Suppressor macrophage (primary cell): ENCODE measurements around the gene DNAJA3.
A peak's percentile ranks its signal among the peaks of the same experiment; 100 is the strongest.

ENCODE experiments used
- DNase-seq, 4 experiments: peaks; one replicate each; pipeline ENCODE4 v3.0.0-alpha.2; 2020 to 2022

DNAJA3 gene

GRCh38 chr16:4475880-4476788 lies 50.5 kb downstream of the DNAJA3 start, which contains the start of gene HMOX2:
TSS of gene HMOX2 (plus strand) at chr16:4476398. CDS start at chr16:4505525, 29,127 bp downstream.
- DNase-seq: peak; percentile 95 to 98 (median 98)

- DNase-seq: peak; percentile 33 to 66 (median 57)
These were observed 52.3 kb downstream of the DNAJA3 start for GRCh38 chr16:4477966-4478365.

DNA sequence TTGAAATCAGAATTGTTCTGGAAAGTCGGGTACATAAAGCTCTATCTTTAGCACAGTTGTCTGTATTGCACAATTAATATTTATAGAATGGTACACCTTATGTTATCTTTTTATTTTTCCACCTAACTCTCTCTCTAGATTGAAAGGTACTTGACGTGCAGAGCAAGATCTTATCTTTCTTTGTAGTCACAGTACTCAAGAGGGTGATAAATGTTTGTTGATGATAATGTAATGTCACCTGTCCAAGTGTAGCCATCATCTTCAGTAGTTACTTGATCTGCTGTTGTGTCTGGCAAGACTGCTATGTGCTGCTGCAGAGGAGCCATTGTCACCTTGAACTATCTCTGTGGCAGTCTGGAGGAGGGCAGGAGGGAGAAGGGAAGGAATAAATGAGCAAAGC lies 55.9 kb downstream of the DNAJA3 start:
- DNase-seq: no peak

DNA sequence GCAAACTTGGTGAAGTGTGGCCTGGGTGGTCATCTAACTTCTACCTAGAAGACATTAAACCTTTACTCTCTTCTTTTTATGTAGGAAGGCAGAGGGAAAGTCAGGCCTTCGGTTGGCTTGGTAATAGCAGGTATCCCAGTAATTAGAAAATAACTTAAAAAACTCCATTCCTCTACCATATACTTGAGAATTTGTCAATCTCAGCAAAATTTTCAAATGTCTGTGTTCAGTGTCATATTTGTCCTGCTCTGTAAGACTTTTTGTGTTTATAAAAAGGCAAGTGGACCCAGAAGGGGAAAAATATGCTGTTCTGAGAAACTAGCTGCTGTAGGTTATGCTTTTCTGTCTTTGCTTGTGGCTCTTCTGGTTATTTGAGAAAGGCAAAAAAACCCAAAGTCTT lies 56.3 kb downstream of the DNAJA3 start:
- no peak for DNase-seq

DNA sequence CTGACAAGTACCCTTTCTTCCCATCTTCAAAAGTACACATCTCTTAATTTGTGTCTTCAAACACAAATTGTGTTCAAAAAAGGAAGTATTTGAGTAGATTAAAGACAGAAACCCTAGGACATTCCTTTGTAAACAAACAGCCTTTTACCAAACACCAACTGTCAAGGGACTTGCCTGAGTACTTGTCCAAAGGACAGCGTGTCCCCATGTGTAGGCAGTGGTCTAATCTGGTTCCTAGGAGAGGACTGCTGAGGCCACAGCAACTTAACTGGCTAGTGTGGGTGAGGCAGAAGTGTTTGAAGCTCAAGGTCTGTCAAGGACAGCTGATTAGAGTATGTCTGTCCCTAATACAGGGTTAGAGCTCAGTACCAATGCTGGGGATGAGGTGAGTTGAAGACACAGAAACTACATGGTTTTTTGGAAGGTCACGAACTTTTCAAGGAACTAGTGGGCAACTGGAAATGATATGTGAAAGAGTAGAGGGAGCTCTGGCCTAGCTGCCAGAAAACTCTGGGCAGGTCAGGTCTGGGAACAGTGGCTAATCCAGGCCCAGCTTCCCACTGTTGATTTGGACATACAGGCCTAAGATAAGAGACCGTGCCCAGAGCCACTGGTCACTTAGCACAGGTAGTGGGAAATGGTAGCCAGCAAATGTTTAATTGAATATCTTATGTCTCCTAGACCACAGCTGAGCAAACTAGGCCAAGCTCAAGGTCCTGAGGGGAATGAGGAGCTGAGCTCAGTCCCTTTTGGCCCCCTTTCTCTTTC lies 60.6 kb downstream of the DNAJA3 start:
- DNase-seq: no peak

- DNase-seq: no peak
These were observed 62.4 kb downstream of the DNAJA3 start for GRCh38 chr16:4487955-4488498.

GRCh38 chr16:4488499-4488967 lies 62.9 kb downstream of the DNAJA3 start:
- DNase-seq: no peak

DNA sequence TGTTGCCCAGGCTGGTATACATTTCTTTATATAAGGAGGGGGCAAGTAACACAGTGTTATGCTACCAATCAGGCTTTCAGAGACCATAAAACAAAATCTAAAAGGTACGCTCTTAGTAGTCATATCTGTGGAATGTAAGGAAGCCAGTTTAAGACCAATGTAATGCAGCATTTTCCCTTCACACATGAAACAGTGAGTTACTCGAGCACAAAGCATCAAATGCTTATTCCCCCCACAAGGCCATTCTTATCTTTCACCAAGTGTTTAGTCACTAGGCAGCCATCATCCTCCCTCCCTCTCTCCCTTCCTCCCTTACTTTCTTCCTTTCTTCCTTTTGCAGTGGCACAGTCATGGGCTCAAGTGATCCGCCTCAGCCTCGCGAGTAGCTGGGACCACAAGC lies 63.4 kb downstream of the DNAJA3 start:
- no peak for DNase-seq

DNA sequence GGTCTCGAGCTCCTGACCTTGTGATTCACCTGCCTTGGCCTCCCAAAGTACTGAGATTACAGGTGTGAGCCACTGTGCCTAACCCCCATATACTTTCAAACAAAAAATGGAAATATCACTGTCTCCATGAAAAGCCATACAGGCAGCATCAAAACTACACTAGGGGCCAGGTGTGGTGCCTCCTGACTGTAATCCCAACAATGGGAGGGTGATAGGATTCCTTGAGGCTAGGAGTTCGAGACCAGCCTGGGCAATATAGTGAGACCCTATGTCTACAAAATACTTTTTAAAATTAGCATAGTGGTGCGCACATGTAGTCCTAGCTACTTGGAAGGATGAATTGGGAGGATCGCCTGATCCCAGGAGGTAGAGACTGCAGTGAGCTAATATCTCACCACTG lies 66.2 kb downstream of the DNAJA3 start:
- DNase-seq: no peak

GRCh38 chr16:4494746-4495490 lies 69.2 kb downstream of the DNAJA3 start:
- no peak for DNase-seq

DNA sequence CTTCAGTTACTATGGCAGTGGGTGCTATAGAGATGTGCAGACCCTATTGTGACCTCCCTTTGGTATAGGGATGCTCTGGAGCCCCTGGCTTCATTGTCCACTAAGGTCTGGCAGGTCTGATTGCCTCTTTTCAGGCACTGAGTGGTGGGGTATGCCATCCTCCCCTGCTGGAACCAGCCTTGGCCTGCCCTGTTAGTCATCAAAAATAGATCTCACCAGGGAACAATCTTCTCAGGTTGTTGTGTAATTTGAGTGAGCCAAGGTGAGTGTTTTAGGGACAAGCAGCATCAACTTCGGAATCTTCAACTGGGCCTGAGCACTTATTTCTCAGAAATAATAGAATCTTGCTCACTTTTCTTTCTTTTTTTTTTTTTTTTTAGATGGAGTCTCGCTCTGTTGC lies 70.1 kb downstream of the DNAJA3 start:
- no peak for DNase-seq

DNA sequence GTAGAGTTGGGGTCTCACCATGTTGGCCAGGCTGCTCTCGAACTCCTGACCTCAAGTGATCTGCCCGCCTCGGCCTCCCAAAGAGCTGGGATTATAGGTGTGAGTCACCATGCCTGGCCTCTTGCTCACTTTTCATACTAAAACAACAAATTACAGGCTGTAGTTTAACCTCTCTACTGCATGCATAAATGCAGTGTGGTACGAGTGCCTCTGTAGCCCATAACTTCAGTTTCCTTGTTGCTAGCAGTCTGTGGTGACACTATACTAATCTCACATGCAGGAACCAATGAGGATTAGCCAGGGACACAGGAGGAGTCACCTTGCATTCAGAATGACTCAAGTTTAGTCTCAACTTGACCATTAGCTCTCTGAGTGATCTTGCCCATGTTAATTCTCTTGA lies 70.6 kb downstream of the DNAJA3 start:
- DNase-seq: no peak

- DNase-seq: no peak
These were observed 73.0 kb downstream of the DNAJA3 start for GRCh38 chr16:4498546-4499195.

DNA sequence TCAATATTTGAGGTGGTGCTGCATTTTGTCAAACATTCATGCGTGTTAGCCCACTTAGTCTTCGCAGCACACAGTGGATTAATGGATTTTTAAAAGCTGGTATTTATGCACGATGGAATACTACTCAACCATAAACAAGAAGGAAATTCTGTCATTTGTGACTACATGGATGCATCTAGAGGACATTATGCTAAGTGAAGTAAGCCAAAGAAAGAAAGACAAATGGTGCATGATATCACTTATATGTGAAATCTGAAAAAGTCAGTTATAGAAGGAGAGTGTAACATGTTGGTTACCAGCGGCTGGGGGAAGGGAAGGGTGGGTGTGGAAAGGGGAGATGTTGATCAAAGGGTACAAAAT lies 73.5 kb downstream of the DNAJA3 start:
- no peak for DNase-seq

DNA sequence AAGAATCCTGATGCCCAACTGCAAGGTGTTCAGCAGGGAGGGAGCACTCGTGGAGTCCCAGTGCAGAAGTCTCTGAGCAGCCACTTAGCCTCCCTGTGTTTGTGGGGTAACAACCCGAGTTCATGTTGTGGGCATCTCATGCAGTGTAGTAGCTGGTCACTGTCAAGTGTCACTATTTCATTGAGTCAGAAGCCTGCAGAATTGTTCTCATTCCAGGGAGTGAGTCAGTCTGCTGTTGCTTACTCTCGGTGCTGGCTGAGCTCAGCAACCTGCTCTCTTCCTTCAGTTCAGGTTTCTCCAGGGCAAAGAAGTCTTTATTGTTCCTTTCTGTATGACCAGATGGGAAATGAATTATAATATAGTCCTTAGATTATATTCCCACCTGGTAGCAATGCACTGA lies 74.6 kb downstream of the DNAJA3 start:
- peak; percentile 40 to 65 (median 46) for DNase-seq

GRCh38 chr16:4501071-4501478 lies 75.4 kb downstream of the DNAJA3 start:
- no peak for DNase-seq

DNA sequence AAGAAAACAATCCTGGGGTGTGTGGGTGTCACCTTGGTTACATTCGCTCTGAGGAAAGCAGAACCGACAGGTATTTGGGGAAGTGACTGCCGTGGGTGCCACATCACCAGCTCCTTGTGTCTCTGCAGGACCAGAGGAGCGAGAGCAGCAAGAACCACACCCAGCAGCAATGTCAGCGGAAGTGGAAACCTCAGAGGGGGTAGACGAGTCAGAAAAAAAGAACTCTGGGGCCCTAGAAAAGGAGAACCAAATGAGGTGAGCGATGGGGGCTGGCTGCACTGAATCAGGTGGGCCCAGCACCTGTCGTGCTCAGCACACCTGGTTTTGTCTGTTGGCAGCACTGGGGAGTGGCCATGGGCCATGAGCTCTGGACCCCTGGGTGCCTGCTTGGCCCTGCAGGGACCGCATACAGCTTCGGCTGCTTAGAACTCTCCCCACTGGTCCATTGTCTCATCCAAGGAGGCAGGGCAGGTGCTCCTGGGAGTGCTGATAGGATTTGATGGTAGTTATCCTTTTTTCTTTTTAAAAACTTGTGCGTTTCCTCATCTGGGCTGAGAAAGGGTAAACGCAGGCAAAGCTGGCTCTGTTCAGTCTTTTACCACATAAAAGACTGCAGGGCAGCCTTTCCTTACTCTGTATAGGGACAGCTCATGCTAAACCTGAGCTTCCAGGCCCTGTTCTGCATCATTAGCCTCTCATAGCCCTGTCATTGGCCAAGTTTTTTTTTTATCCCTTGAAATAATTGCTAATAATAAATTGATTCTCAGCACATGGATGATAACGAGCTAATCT lies 79.9 kb downstream of the DNAJA3 start:
- DNase-seq: peak; percentile 48 to 74 (median 67)
